ENCODE data around the gene MIPEP.

GRCh38 chr13:23855360-23855759 is 33.8 kb downstream of the MIPEP start:
- TF ChIP-seq CTCF (IDR thresholded peaks at IDR 0.05) (no peak), POLR2A (IDR thresholded peaks at IDR 0.05) (no peak), POLR2AphosphoS5 (IDR thresholded peaks at IDR 0.05) (no peak)

Measured in prostate gland (tissue), 2 donors.